B cell (primary cell): Measurements from ENCODE around the gene PPP4R4.
A peak's percentile ranks its signal among the peaks of the same experiment; 100 is the strongest.

Source experiments
- EZH2 ChIP-seq: IDR thresholded peaks from 2 replicates; pipeline ENCODE4 v1.6.1; 2012; ENCODE audit warnings: borderline replicate concordance, low read depth, mild to moderate bottlenecking, moderate library complexity, low read length; ENCODE audit not compliant: insufficient read depth, poor library complexity, severe bottlenecking
- TF ChIP-seq, protein P1 (sequence below): fragments of 200-600 bp; IDR thresholded peaks from one replicate; pipeline ENCODE4 v1.8.0; 2022; ENCODE audit warnings: antibody characterized with exemption, mild to moderate bottlenecking

DNA sequence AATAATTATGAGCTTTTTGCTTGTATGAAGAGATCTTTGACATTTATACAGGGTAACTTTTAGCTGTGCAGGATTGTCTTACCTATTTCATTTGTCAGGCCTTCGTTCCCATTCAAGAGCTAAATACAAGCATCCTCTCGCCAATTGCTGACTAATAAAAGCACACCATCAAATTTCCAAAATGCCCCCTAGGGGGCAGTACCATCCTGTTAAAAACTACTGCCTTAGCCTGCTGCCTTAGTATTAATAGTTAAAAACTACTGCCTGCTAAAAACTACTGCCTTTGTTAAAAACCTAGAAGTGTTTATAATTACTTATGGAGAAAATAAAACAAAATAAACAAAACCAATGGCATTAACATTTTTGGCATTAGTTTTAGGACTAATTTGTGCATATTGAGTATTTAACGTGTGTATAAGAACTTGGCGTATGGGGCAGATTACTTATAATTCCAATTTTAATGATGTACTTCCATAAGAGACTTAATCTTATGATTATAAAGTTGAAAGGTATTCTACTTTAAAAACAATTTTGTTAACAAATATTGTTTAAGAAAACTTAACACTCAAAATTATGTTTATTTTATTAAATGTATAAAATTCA lies 41.7 kb upstream of the PPP4R4 start:
- TF ChIP-seq, protein P1, sequence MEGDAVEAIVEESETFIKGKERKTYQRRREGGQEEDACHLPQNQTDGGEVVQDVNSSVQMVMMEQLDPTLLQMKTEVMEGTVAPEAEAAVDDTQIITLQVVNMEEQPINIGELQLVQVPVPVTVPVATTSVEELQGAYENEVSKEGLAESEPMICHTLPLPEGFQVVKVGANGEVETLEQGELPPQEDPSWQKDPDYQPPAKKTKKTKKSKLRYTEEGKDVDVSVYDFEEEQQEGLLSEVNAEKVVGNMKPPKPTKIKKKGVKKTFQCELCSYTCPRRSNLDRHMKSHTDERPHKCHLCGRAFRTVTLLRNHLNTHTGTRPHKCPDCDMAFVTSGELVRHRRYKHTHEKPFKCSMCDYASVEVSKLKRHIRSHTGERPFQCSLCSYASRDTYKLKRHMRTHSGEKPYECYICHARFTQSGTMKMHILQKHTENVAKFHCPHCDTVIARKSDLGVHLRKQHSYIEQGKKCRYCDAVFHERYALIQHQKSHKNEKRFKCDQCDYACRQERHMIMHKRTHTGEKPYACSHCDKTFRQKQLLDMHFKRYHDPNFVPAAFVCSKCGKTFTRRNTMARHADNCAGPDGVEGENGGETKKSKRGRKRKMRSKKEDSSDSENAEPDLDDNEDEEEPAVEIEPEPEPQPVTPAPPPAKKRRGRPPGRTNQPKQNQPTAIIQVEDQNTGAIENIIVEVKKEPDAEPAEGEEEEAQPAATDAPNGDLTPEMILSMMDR: peak; percentile 94
- TF ChIP-seq EZH2: no peak
